Left ventricle myocardium inferior (tissue), 1 donor: ENCODE data around the gene GMNN. TPM values are rescaled to one million over a fixed set of nuclear protein-coding genes. Genes with fewer than 3 reads are reported as not detected.

Experiments
- DNase-seq: peaks from one replicate; pipeline ENCODE4 v3.0.0-alpha.2; 2020
- H3K27ac ChIP-seq: fragments of 200-600 bp; replicated peaks from 2 replicates; pipeline ENCODE4 v1.8.0; 2021
- H3K27me3 ChIP-seq: fragments of 200-600 bp; 2 replicates; pipeline ENCODE4 v1.8.0; 2021; ENCODE audit warnings: low read depth
- H3K36me3 ChIP-seq: fragments of 200-600 bp; 2 replicates; pipeline ENCODE4 v1.8.0; 2021
- H3K4me1 ChIP-seq: fragments of 200-600 bp; 2 replicates; pipeline ENCODE4 v1.8.0; 2021
- H3K4me3 ChIP-seq: fragments of 200-600 bp; 2 replicates; pipeline ENCODE4 v1.8.0; 2021; ENCODE audit warnings: mild to moderate bottlenecking, moderate library complexity
- H3K9me3 ChIP-seq: fragments of 200-600 bp; replicated peaks from 2 replicates; pipeline ENCODE4 v1.8.0; 2021
- intact Hi-C: fragments of 100-400 bp; cut with micrococcal nuclease; formaldehyde crosslinking; loops from one replicate; pipeline ENCODE4 v1.11.0; 2022
- total RNA-seq: library from RNA; stranded (reverse); fragmentation: NEBNext Ultra II Directional; extraction: Animal tissue kit (Norgen Biotek cat#: 25700); gene quantifications from one replicate; pipeline ENCODE4 v1.2.1, GENCODE V29; 2021
- TF ChIP-seq, protein P1 (sequence below): fragments of 200-600 bp; IDR thresholded peaks from 2 replicates; pipeline ENCODE4 v1.8.0; 2021; ENCODE audit warnings: antibody characterized with exemption, mild to moderate bottlenecking, borderline replicate concordance
- donor health status: DM: no; HTN: yes; CAD: no; lungs with severe emphysema.

GMNN gene
- total RNA-seq, 1 donor from 2014 or later, result 8.1 TPM

DNA sequence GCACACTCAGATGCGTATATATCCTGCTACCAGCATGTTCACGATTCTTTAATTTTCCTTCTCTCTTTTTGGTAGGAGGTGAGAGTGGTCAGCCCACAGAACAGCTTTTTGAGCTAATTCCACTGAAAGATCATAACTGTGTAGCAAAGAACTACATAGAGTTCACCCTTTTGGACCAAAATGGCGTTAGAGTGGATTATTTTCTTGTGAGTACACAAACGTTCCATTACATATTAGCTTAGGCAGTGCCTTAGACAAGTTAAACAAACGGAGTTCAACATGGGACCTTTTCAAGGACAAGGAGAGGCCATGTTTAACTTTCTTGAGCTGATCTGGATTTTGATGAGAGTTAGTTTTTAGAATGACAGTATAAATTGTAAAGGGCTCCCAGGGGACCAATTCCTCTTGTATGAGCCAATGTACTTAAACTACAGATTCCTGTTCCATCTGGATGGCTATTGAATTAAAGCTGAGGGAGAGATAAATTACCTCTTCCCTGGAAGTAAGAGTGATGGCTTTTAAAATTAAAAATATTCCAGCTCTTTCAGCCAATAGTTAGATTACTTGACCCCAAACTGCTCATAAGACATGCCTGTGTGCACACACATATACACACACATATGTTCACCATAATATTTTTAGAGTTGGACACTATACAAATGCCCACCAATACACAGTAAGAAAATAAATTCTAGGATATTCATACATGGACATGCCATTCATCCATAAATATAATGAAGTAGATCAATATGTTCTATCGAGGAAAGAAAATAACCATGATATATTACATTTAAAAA is 49.6 kb downstream of the GMNN start:
- intact Hi-C loops, result no loop called here
- Histone ChIP-seq H3K4me1 (no peaks in the 10 kb centered on the region), H3K27me3 (no peaks in the 10 kb centered on the region), H3K4me3 (no peak overlapping the region), H3K9me3 (no peaks in the 10 kb centered on the region), H3K27ac (no peak overlapping the region), H3K36me3 (peaks cover 24% of the 10 kb centered on the region)
- DNase-seq, result no peak
- TF ChIP-seq, protein P1, sequence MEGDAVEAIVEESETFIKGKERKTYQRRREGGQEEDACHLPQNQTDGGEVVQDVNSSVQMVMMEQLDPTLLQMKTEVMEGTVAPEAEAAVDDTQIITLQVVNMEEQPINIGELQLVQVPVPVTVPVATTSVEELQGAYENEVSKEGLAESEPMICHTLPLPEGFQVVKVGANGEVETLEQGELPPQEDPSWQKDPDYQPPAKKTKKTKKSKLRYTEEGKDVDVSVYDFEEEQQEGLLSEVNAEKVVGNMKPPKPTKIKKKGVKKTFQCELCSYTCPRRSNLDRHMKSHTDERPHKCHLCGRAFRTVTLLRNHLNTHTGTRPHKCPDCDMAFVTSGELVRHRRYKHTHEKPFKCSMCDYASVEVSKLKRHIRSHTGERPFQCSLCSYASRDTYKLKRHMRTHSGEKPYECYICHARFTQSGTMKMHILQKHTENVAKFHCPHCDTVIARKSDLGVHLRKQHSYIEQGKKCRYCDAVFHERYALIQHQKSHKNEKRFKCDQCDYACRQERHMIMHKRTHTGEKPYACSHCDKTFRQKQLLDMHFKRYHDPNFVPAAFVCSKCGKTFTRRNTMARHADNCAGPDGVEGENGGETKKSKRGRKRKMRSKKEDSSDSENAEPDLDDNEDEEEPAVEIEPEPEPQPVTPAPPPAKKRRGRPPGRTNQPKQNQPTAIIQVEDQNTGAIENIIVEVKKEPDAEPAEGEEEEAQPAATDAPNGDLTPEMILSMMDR, result no peak

DNA sequence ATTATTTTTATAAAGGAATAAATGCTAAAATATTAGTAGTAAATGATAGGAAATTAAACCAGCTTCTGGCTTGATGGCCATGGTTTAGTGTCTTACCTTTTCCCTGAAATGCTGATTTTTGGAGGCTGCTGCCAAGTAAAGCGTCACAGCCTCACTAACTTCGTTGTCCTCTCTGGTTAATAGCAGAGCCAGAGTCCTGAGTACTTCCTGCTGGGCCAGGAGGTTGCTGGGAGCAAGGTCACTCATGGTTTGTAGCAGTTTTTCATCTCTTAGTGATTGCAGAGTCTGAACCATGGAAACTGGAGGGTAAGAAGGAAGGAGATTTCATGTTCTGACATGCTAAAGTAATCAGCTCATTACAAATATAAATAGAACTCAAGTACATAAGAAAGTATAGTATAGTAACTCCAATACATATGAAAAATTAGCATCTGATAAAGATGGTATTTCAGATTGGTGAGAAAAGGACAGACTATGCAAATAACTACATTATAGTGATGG is 50.4 kb downstream of the GMNN start:
- H3K27me3 ChIP-seq, result no peaks in the 10 kb centered on the region
- H3K27ac ChIP-seq, result no peak overlapping the region
- peaks cover 24% of the 10 kb centered on the region for H3K36me3 ChIP-seq
- no peak overlapping the region for H3K4me3 ChIP-seq
- no peaks in the 10 kb centered on the region for H3K4me1 ChIP-seq
- TF ChIP-seq, protein P1, result no peak
- no peak for DNase-seq
- intact Hi-C loops, result no loop called here
- H3K9me3 ChIP-seq, result no peaks in the 10 kb centered on the region

DNA sequence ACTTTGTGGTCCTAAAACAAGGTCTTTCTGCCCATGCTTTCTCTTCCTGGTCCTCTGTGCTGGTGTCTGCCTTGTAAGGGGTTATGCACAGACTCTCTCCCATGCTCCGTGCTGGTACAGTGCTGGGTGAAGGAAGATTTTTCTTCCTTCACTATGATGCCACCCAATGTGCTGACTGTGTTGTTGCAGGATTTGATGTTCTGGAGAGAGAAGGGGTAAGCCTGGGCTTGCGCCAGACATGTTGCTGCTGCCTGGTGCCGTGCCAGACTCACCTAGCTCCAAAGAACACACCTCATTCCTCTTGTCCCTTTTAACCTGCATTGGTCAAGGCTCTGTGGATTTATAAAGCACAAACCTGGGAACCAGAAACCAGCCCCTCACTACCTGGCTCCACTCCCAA is 52.4 kb downstream of the GMNN start:
- Histone ChIP-seq H3K27me3 (no peaks in the 10 kb centered on the region), H3K4me3 (no peak overlapping the region), H3K9me3 (no peaks in the 10 kb centered on the region), H3K27ac (no peak overlapping the region), H3K4me1 (no peaks in the 10 kb centered on the region), H3K36me3 (peaks cover 24% of the 10 kb centered on the region)
- intact Hi-C loops, result no loop called here
- TF ChIP-seq, protein P1, result no peak
- no peak for DNase-seq

DNA sequence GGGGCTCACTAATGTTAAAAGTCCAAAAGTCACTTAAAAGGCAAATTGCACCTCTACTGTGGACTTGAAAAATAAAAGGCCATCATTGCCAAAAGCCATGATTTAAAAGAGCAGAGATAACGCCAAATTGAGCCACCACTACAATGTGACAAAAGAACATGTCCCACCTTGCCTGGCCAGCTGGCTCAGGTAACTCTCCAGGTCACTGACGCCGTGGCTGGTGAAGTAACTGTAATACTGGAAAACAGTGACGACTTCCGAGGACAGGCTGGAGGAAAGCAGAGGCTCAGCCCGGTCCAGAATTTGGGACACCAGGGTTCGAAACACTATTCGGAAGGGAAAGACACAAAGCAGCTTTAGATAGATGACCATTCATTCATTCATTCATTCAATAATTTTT is 53.2 kb downstream of the GMNN start:
- peaks cover 24% of the 10 kb centered on the region for H3K36me3 ChIP-seq
- no peak for DNase-seq

DNA sequence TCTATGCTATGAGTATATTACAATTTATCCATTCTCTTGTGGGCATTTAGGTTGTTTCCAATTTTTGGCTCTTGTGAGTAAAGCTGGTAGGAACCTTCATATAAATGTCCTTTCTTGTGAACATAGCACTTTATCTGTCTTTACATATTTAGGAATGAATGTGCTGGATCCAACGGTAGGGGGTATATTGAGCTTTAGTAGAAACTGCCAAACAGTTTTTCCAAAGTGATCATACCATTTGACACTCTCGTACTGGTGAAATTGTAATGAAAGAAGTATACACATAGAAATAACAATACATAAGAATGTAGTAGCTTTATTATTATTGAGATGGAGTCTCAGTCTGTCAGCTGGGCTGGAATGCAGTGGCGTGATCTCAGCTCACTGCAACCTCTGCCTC is 54.9 kb downstream of the GMNN start:
- Histone ChIP-seq H3K9me3 (no peaks in the 10 kb centered on the region), H3K4me1 (no peaks in the 10 kb centered on the region), H3K36me3 (peaks cover 12% of the 10 kb centered on the region), H3K27ac (no peak overlapping the region), H3K27me3 (no peaks in the 10 kb centered on the region), H3K4me3 (no peak overlapping the region)
- intact Hi-C loops, result no loop called here
- TF ChIP-seq, protein P1, result no peak
- no peak for DNase-seq

More for the DNA sequence above, 53.2 kb downstream of the GMNN start:
- Histone ChIP-seq H3K27ac (no peak overlapping the region), H3K9me3 (no peaks in the 10 kb centered on the region), H3K4me3 (no peak overlapping the region), H3K4me1 (no peaks in the 10 kb centered on the region), H3K27me3 (no peaks in the 10 kb centered on the region)
- TF ChIP-seq, protein P1, result no peak
- intact Hi-C loops, result no loop called here
